ENCODE results near the gene PP2D1.

- TF ChIP-seq POLR2A (IDR thresholded peaks at IDR 0.05; ENCODE audit: control extremely low read depth in 1 of 2, low read depth in 2 of 2, low read length in 2 of 2) = peak; percentile 72 to 74; a peak in 2 of 3 replicates
- peak; percentile 93 for TF ChIP-seq POLR2AphosphoS5 (IDR thresholded peaks at IDR 0.05; ENCODE audit: low read depth, low read length)
- TF ChIP-seq CTCF (IDR thresholded peaks at IDR 0.05; ENCODE audit: control extremely low read depth in 1 of 3, insufficient read depth in 1 of 3, low read depth in 1 of 3, low read length in 3 of 3) = no peak
- no peak for TF ChIP-seq SRF (IDR thresholded peaks at IDR 0.05; ENCODE audit: low read depth, low read length)
- peak; percentile 86 for TF ChIP-seq TAF1 (IDR thresholded peaks at IDR 0.05; ENCODE audit: low read depth, low read length)
- no peak for TF ChIP-seq RFX5 (IDR thresholded peaks at IDR 0.05; ENCODE audit: borderline replicate concordance, low read depth, low read length)
- no peak for TF ChIP-seq ATF2 (IDR thresholded peaks at IDR 0.05; ENCODE audit: low read length)
Observed at GRCh38 chr3:19946832-19947548, 65.1 kb downstream of the PP2D1 start, which contains the start of gene RAB5A.

Measured in H1 (cell line).